Sigmoid colon (tissue), 7 donors: Measurements from ENCODE around the gene ZFP69B. TPM values are rescaled to one million over a fixed set of nuclear protein-coding genes. Genes with fewer than 3 reads are reported as not detected.
"Not testable (repeated sequence)": the region's sequence is repeated elsewhere in the genome, so short reads cannot be mapped to it uniquely, and the experiment has no call there.

Experiments used
- DNase-seq: peaks from one replicate; pipeline ENCODE4 v3.0.0-alpha.2; 2019
- H3K27ac ChIP-seq, 4 donors: fragments of 200-600 bp; sonication (generic); one replicate each; pipeline ENCODE4 v1.5.1; 2016 to 2019; ENCODE audit warnings: mild to moderate bottlenecking in 1 of 4
- H3K27me3 ChIP-seq, 3 donors: fragments of 200-600 bp; sonication (generic); one replicate each; pipeline ENCODE4 v1.5.1; 2019; ENCODE audit warnings: mild to moderate bottlenecking in 1 of 3
- H3K36me3 ChIP-seq, 4 donors: fragments of 200-600 bp; sonication (generic); one replicate each; pipeline ENCODE4 v1.5.1; 2016 to 2019
- H3K4me1 ChIP-seq, 4 donors: fragments of 200-600 bp; sonication (generic); one replicate each; pipeline ENCODE4 v1.5.1; 2017 to 2019
- H3K4me3 ChIP-seq, 4 donors: fragments of 200-600 bp; sonication (generic); one replicate each; pipeline ENCODE4 v1.5.1; 2017 to 2019; ENCODE audit warnings: mild to moderate bottlenecking in 2 of 4, moderate library complexity in 1 of 4
- H3K9me3 ChIP-seq, 4 donors: fragments of 200-600 bp in 3 of 4; sonication (generic) in 3 of 4; one replicate each; pipeline versions ENCODE4 v1.5.1 to v1.6.1; 2013 to 2019
- EP300 ChIP-seq, 4 donors: sonication (generic); formaldehyde crosslinking; IDR thresholded peaks; one replicate each; pipeline ENCODE4 v1.6.1; 2017; ENCODE audit warnings: antibody characterized with exemption in 4 of 4
- POLR2A ChIP-seq, 2 donors: fragments of 450-650 bp; IDR thresholded peaks; one replicate each; pipeline ENCODE4 v1.6.1; 2016; ENCODE audit warnings: antibody characterized with exemption in 2 of 2, mild to moderate bottlenecking in 2 of 2, moderate library complexity in 2 of 2
- POLR2AphosphoS5 ChIP-seq, 4 donors: sonication (generic); formaldehyde crosslinking; IDR thresholded peaks; one replicate each; pipeline ENCODE4 v1.6.1; 2017; ENCODE audit warnings: antibody characterized with exemption in 4 of 4
- WGBS, 2 donors: extraction: QIAGEN DNeasy Blood & Tissue Kit; methylation state at CpG; one replicate each; pipeline ENCODE4 v1.1.7; 2013; 5-methylcytosine and 5-hydroxymethylcytosine counted together
- intact Hi-C: fragments of 100-400 bp; cut with DNase I; formaldehyde crosslinking; loops from one replicate; pipeline ENCODE4 v1.15.1; 2023
- polyA plus RNA-seq, 3 donors: library from polyadenylated mRNA; stranded (reverse); fragments of 200-250 nt; gene quantifications; one replicate each; pipeline ENCODE4 v1.2.3, GENCODE V29; 2013
- total RNA-seq, 4 donors: library from RNA; depleted of rRNA; stranded (reverse); fragments of >200 nt; gene quantifications; one replicate each; pipeline ENCODE4 v1.1.0, GENCODE V29; 2016
- TF ChIP-seq, protein P1 (sequence below), 4 experiments: fragments of 450-650 bp in 3 of 4; fragments of 200-600 bp in 1 of 4; IDR thresholded peaks; one replicate each; pipeline ENCODE4 v1.5.1; 2016 to 2019; ENCODE audit warnings: antibody characterized with exemption in 4 of 4, mild to moderate bottlenecking in 3 of 4, moderate library complexity in 2 of 4
- donor health status: healthy with polysubstance abuse.
- donor health status: Bipolar disorder and iron deficiency.
- donor health status: healthy.

ZFP69B gene
- total and polyA plus RNA-seq, 7 donors, result 0.14 to 1.8 (median 0.85) TPM; not detected in 1

- intact Hi-C loops, result no loop called here
- DNase-seq, result peak; percentile 74
- no peaks in the 10 kb centered on the region for H3K27me3 ChIP-seq
- WGBS, 2 donors, result 1% methylated on average over 65 of the region's 65 CpGs
- H3K4me3 ChIP-seq, result peak within 1 kb of the TSS; percentile 51 to 92 (median 76)
- peaks cover 0 to 7% (median under 1%) of the 10 kb centered on the region in 4 donors for H3K36me3 ChIP-seq
- TF ChIP-seq EP300 (IDR thresholded peaks at IDR 0.05) (no peak), POLR2AphosphoS5 (IDR thresholded peaks at IDR 0.05) (peak in 3 of 4 donors; percentile 36 to 39 (median 38))
- peaks cover 0 to 12% (median 1%) of the 10 kb centered on the region in 4 donors for H3K9me3 ChIP-seq
- peaks cover 0 to 13% (median 6%) of the 10 kb centered on the region in 4 donors for H3K4me1 ChIP-seq
- peak within 1 kb of the TSS; percentile 71 to 74 (median 72) for H3K27ac ChIP-seq
Observed at GRCh38 chr1:40476924-40477677, 26.8 kb downstream of the ZFP69B start, which contains the start of gene ZFP69. Gene ZFP69, plus strand, starts transcription at chr1:40477290. Its CDS starts 2,072 bp downstream, at chr1:40479362.

DNA sequence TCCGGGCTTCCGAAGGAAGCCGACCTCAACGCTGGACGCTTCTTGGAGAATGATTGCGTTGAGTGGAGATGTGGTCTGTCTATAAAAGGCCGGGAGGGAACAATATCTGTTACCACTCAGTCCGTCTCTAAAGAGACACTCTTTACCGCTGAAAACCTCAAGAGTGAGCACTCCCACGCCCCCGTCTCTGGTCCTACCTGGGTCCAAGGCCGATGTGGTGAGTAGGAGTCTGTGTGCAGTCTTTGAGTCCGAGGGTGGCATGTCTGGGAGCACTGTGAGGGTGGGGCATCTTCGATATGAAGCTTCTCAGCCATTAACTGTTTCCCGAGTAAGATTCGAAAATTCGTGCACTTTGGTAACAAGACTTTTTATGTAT lies 27.4 kb downstream of the ZFP69B start:
- 1 to 2% methylated on average over 17 of the region's 17 CpGs for WGBS, 2 donors
- intact Hi-C loops, result no loop called here
- Histone ChIP-seq H3K36me3 (peaks cover 0 to 12% (median 3%) of the 10 kb centered on the region in 4 donors), H3K27ac (peak overlapping the region; percentile 71 to 74 (median 72)), H3K4me3 (peak overlapping the region; percentile 51 to 92 (median 76)), H3K9me3 (peaks cover 0 to 10% (median 1%) of the 10 kb centered on the region in 4 donors), H3K27me3 (no peaks in the 10 kb centered on the region), H3K4me1 (peaks cover 0 to 13% (median 6%) of the 10 kb centered on the region in 4 donors)
- TF ChIP-seq, protein P1, sequence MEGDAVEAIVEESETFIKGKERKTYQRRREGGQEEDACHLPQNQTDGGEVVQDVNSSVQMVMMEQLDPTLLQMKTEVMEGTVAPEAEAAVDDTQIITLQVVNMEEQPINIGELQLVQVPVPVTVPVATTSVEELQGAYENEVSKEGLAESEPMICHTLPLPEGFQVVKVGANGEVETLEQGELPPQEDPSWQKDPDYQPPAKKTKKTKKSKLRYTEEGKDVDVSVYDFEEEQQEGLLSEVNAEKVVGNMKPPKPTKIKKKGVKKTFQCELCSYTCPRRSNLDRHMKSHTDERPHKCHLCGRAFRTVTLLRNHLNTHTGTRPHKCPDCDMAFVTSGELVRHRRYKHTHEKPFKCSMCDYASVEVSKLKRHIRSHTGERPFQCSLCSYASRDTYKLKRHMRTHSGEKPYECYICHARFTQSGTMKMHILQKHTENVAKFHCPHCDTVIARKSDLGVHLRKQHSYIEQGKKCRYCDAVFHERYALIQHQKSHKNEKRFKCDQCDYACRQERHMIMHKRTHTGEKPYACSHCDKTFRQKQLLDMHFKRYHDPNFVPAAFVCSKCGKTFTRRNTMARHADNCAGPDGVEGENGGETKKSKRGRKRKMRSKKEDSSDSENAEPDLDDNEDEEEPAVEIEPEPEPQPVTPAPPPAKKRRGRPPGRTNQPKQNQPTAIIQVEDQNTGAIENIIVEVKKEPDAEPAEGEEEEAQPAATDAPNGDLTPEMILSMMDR (IDR thresholded peaks at IDR 0.05), result no peak
- TF ChIP-seq EP300 (IDR thresholded peaks at IDR 0.05) (no peak), POLR2AphosphoS5 (IDR thresholded peaks at IDR 0.05) (no peak), POLR2A (IDR thresholded peaks at IDR 0.05) (no peak)
- no peak for DNase-seq

DNA sequence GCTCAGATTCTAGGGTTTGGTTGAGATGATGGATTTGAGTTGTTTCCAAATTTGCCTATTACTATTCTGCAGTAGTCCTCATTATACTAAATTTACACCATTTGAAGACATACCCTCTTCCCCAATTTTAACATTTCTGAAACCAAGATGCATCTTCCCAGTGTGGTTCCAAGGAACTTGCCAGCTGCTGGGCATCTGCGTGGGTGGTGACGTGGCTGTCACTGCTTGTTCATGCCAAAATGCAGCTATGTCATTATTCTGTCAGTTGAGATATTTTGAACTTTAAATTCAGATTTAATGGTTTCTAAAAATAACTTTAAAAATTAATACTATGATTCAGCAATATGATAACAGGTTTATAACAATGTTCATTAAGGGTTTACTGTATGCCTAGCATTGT lies 28.0 kb downstream of the ZFP69B start:
- Histone ChIP-seq H3K4me1 (peaks cover 0 to 13% (median 6%) of the 10 kb centered on the region in 4 donors), H3K27me3 (no peaks in the 10 kb centered on the region), H3K9me3 (peaks cover 0 to 6% (median 1%) of the 10 kb centered on the region in 4 donors), H3K27ac (peak overlapping the region in 2 of 4 donors; percentile 72 to 73), H3K4me3 (peak overlapping the region in 3 of 4 donors; percentile 74 to 92 (median 77)), H3K36me3 (peaks cover 0 to 18% (median 4%) of the 10 kb centered on the region in 4 donors)
- DNase-seq, result no peak
- 75 to 76% methylated on average over 2 of the region's 2 CpGs for WGBS, 2 donors
- no peak for TF ChIP-seq POLR2A (IDR thresholded peaks at IDR 0.05)
- TF ChIP-seq, protein P1 (IDR thresholded peaks at IDR 0.05), result no peak
- intact Hi-C loops, result no loop called here

GRCh38 chr1:40479156-40479555 lies 28.9 kb downstream of the ZFP69B start:
- no peak for TF ChIP-seq POLR2AphosphoS5 (IDR thresholded peaks at IDR 0.05)
- TF ChIP-seq EP300 (IDR thresholded peaks at IDR 0.05), result no peak
- TF ChIP-seq, protein P1 (IDR thresholded peaks at IDR 0.05), result no peak
- no peak for TF ChIP-seq POLR2A (IDR thresholded peaks at IDR 0.05)
- no peak overlapping the region for H3K27ac ChIP-seq

DNA sequence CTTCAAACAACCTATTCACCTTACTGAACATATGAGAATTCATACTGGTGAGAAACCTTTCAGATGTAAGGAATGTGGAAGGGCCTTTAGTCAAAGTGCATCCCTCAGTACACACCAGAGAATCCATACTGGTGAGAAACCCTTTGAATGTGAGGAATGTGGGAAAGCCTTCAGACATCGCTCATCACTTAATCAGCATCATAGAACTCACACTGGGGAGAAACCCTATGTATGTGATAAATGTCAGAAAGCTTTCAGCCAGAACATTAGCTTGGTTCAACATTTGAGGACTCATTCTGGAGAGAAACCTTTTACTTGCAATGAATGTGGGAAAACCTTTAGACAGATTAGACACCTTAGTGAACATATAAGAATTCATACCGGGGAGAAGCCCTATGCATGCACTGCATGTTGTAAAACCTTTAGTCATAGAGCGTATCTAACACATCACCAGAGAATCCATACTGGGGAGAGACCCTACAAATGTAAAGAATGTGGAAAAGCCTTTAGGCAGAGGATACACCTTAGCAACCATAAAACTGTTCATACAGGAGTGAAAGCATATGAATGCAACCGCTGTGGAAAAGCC lies 45.1 kb downstream of the ZFP69B start:
- TF ChIP-seq POLR2AphosphoS5 (IDR thresholded peaks at IDR 0.05), result no peak
- TF ChIP-seq POLR2A (IDR thresholded peaks at IDR 0.05), result no peak
- no peak for TF ChIP-seq EP300 (IDR thresholded peaks at IDR 0.05)
- TF ChIP-seq, protein P1 (IDR thresholded peaks at IDR 0.05), result no peak
- no peak for DNase-seq
- no peaks in the 10 kb centered on the region for H3K27me3 ChIP-seq
- intact Hi-C loops, result no loop called here
- H3K27ac ChIP-seq, result no peak overlapping the region
- H3K9me3 ChIP-seq, result peaks cover 17 to 42% (median 18%) of the 10 kb centered on the region in 4 donors
- WGBS, 2 donors, result 99% methylated on average over 4 of the region's 4 CpGs
- no peaks in the 10 kb centered on the region for H3K4me1 ChIP-seq
- peaks cover 15 to 67% (median 35%) of the 10 kb centered on the region in 4 donors for H3K36me3 ChIP-seq
- H3K4me3 ChIP-seq, result no peak overlapping the region

More at GRCh38 chr1:40479156-40479555, 28.9 kb downstream of the ZFP69B start:
- Histone ChIP-seq H3K4me3 (no peak overlapping the region), H3K4me1 (peaks cover 0 to 13% (median 6%) of the 10 kb centered on the region in 4 donors), H3K9me3 (peaks cover 0 to 5% (median 1%) of the 10 kb centered on the region in 4 donors), H3K27me3 (no peaks in the 10 kb centered on the region), H3K36me3 (peaks cover 0 to 25% (median 8%) of the 10 kb centered on the region in 4 donors)
- DNase-seq, result no peak
- WGBS, 2 donors, result 85 to 96% methylated on average over 4 of the region's 4 CpGs
- intact Hi-C loops, result no loop called here

GRCh38 chr1:40502651-40503050 lies 52.4 kb downstream of the ZFP69B start:
- H3K4me3 ChIP-seq, H3K27me3 ChIP-seq, intact Hi-C loops, DNase-seq, H3K27ac ChIP-seq, H3K4me1 ChIP-seq, H3K36me3 ChIP-seq: not testable (repeated sequence)
- WGBS, 2 donors, result 95 to 96% methylated on average over 4 of the region's 4 CpGs
- peaks cover 0 to 14% (median under 1%) of the 10 kb centered on the region in 4 donors for H3K9me3 ChIP-seq
